Tibial artery (tissue), 4 donors: ENCODE data around the gene NQO1.

Experiments used
- DNase-seq, 2 donors: peaks; one replicate each; pipeline ENCODE4 v3.0.0-alpha.2; 2019
- H3K27ac ChIP-seq, 2 donors: fragments of 200-600 bp; sonication (generic) in 1 of 2; 1 replicate in 1 of 2; 2 replicates in 1 of 2; pipeline ENCODE4 v1.5.1; 2018 to 2019; ENCODE audit warnings: mild to moderate bottlenecking in 1 of 2
- H3K27me3 ChIP-seq, 2 donors: fragments of 200-600 bp; sonication (generic) in 1 of 2; one replicate each; pipeline versions ENCODE4 v1.5.1 to v1.6.0; 2016 to 2019
- H3K36me3 ChIP-seq, 3 donors: fragments of 200-600 bp; sonication (generic) in 2 of 3; one replicate each; pipeline ENCODE4 v1.5.1; 2016 to 2019; ENCODE audit warnings: mild to moderate bottlenecking in 2 of 3
- H3K4me1 ChIP-seq, 4 donors: fragments of 200-600 bp; sonication (generic) in 2 of 4; 1 replicate in 3 of 4; 2 replicates in 1 of 4; pipeline ENCODE4 v1.5.1; 2016 to 2019
- H3K4me3 ChIP-seq, 2 donors: fragments of 200-600 bp; sonication (generic) in 1 of 2; 1 replicate in 1 of 2; 2 replicates in 1 of 2; pipeline ENCODE4 v1.5.1; 2018 to 2019; ENCODE audit warnings: mild to moderate bottlenecking in 2 of 2
- H3K9me3 ChIP-seq, 3 donors: fragments of 200-600 bp; sonication (generic) in 1 of 3; one replicate each; pipeline ENCODE4 v1.5.1; 2016 to 2019
- intact Hi-C: fragments of 100-400 bp; cut with DNase I; formaldehyde crosslinking; loops from one replicate; pipeline ENCODE4 v1.15.0; 2023; ENCODE audit warnings: low total_unique reads
- TF ChIP-seq, protein P1 (sequence below), 2 experiments: fragments of 200-600 bp in 1 of 2; fragments of 450-650 bp in 1 of 2; IDR thresholded peaks; one replicate each; pipeline ENCODE4 v1.5.1; 2017 to 2019; ENCODE audit warnings: antibody characterized with exemption in 2 of 2, mild to moderate bottlenecking in 1 of 2, moderate library complexity in 1 of 2

NQO1 gene

DNA sequence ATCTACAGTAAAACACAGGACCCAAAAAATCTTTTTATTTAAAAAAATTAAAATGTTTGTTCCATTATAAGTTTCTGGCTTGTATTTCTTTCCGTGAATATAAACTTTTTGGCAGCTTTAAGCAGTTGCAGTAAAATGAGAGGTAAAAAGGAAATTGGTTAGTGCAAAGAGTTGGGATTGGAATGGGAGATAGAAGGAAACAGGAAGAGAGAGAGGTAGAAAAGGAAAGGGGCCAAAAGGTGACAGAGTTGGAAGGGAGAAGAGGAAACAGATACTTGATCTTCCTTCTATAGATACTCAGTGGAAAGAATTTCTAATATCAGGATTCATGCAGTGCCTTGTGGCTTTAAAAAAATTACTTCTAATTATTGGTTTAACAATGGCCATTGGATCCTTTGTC is 63.5 kb downstream of the NQO1 start:
- TF ChIP-seq, protein P1, sequence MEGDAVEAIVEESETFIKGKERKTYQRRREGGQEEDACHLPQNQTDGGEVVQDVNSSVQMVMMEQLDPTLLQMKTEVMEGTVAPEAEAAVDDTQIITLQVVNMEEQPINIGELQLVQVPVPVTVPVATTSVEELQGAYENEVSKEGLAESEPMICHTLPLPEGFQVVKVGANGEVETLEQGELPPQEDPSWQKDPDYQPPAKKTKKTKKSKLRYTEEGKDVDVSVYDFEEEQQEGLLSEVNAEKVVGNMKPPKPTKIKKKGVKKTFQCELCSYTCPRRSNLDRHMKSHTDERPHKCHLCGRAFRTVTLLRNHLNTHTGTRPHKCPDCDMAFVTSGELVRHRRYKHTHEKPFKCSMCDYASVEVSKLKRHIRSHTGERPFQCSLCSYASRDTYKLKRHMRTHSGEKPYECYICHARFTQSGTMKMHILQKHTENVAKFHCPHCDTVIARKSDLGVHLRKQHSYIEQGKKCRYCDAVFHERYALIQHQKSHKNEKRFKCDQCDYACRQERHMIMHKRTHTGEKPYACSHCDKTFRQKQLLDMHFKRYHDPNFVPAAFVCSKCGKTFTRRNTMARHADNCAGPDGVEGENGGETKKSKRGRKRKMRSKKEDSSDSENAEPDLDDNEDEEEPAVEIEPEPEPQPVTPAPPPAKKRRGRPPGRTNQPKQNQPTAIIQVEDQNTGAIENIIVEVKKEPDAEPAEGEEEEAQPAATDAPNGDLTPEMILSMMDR (IDR thresholded peaks at IDR 0.05): no peak
- no peak for DNase-seq
- Histone ChIP-seq H3K27ac (no peak overlapping the region), H3K9me3 (no peaks in the 10 kb centered on the region), H3K4me3 (no peak overlapping the region), H3K27me3 (no peaks in the 10 kb centered on the region), H3K36me3 (peaks cover 17 to 34% (median 27%) of the 10 kb centered on the region in 3 donors), H3K4me1 (no peaks in the 10 kb centered on the region)
- intact Hi-C loops: no loop called here

DNA sequence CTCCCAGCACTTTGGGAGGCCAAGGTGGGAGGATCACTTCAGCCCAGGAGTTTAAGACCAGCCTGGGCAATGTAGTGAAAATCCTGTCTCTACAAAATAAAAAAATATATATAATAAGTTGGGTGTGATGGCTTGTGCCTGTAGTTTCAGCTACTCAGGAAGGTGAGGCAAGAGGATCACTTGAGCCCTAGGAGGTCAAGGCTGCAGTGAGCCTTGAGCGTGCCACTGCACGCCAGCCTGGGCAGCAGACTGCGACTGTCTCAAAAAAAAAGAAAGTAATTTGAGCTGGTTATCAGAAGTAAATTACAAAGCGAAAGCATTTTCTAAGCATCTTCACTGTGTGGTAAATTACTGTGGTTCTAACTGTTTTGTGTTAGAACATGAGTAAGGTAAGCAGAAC is 66.2 kb downstream of the NQO1 start:
- H3K9me3 ChIP-seq: no peaks in the 10 kb centered on the region
- H3K27ac ChIP-seq: no peak overlapping the region
- DNase-seq: no peak
- no peak overlapping the region for H3K4me3 ChIP-seq
- H3K4me1 ChIP-seq: no peaks in the 10 kb centered on the region
- TF ChIP-seq, protein P1 (IDR thresholded peaks at IDR 0.05): no peak
- H3K36me3 ChIP-seq: peaks cover 37 to 61% (median 44%) of the 10 kb centered on the region in 3 donors
- intact Hi-C loops: no loop called here
- no peaks in the 10 kb centered on the region for H3K27me3 ChIP-seq
